HG03469 (cell line): ENCODE measurements around the gene RAVER1.

Experiments
- ATAC-seq: cut with Tn5 transposase; IDR thresholded peaks from one replicate; pipeline ENCODE4 v1.9.1; 2021; ENCODE audit warnings: mild to moderate bottlenecking, moderate library complexity, moderate number of reproducible peaks; ENCODE audit not compliant: unreplicated experiment

Gene RAVER1

DNA sequence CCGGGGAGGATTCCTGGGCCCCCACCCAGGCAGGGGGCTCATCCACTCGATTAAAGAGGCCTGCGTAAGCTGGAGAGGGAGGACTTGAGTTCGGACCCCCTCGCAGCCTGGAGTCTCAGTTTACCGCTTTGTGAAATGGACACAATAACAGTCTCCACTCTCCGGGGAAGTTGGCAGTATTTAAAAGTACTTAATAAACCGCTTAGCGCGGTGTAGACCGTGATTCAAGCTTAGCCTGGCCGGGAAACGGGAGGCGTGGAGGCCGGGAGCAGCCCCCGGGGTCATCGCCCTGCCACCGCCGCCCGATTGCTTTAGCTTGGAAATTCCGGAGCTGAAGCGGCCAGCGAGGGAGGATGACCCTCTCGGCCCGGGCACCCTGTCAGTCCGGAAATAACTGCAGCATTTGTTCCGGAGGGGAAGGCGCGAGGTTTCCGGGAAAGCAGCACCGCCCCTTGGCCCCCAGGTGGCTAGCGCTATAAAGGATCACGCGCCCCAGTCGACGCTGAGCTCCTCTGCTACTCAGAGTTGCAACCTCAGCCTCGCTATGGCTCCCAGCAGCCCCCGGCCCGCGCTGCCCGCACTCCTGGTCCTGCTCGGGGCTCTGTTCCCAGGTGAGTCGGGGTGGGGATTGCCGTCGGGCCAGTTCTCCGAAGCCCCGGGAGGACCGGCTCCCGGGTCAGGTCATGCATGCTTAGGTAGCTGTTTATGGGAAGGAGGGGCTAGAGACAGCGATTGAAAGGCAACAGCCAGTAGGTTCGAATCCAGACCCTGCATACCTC, 62.5 kb downstream of the RAVER1 start, which contains the start of gene ICAM1:
Gene ICAM1, plus strand, starts transcription at position 505 of the 779 bp plus-strand sequence. Its CDS starts 40 bp downstream, at position 545.
- ATAC-seq = no peak

DNA sequence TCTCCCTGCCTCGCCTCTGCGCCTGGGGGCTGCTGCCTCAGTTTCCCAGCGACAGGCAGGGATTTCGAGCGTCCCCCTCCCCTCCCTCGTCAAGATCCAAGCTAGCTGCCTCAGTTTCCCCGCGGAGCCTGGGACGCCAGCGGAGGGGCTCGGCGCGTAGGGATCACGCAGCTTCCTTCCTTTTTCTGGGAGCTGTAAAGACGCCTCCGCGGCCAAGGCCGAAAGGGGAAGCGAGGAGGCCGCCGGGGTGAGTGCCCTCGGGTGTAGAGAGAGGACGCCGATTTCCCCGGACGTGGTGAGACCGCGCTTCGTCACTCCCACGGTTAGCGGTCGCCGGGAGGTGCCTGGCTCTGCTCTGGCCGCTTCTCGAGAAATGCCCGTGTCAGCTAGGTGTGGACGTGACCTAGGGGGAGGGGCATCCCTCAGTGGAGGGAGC, 63.1 kb downstream of the RAVER1 start:
- ATAC-seq = no peak

DNA sequence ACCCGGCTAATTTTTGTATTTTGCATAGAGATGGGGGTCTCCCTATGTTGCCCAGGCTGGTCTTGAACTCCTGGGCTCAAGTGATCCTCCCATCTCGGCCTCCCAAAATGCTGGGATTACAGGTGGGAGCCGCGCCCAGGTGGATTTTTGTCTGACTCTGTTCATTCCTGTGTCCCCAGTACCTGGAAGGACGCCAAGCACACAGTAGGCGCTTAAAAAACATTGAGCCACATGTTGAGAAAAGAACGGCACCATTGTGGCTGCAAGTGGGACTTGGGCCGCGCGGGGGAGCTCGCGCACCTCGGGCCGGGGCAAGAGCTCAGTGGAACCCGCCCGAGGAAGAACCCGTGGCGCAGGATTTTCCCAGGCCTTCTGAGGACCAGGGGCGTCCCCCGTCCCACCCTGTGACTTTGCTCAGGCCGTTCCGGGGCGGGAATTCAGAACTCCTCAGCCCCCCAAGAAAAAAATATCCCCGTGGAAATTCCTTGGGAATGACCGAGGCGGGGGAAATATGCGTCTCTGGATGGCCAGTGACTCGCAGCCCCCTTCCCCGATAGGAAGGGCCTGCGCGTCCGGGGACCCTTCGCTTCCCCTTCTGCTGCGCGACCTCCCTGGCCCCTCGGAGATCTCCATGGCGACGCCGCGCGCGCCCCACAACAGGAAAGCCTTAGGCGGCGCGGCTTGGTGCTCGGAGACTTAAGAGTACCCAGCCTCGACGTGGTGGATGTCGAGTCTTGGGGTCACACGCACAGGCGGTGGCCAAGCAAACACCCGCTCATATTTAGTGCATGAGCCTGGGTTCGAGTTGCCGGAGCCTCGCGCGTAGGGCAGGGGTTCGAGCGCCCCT, 63.8 kb downstream of the RAVER1 start:
- no peak for ATAC-seq

DNA sequence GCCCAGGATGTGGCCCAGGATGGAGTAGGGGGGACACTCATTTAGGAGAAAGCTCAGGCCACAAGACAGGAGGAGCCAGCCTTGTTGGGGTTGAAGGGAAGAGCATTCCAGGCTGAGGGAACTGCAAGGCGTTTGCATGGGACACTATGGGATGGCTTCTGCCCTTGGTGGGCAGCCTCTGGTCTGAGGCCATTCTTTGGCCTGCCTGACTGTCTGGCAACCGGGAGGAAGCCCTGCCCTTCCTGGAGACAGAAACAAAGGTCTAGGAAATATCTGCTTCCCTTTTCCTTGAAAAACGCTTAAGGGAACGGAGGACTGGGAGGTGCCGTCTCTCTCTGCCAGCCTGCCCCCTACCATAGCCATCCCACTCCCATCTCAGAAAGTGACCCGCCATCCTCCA, 65.3 kb downstream of the RAVER1 start:
- ATAC-seq = no peak

DNA sequence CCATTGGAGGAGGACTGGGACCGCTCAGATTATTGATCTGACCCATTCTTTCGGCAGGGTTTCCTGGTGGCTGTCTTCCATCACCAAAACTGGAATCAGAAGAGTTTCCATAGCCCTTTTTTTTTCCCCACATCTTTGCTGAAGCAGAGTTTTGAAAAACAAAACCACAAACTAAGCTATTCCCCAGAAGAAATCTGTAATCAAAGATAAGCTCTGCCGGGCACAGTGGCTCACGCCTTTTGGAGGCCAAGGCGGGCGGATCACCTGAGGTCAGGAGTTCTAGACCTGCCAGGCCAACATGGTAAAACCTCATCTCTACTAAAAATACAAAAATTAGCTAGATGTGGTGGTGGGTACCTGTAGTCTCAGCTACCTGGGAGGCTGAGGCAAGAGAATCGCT, 66.6 kb downstream of the RAVER1 start:
- ATAC-seq = no peak
